K562 (cell line): ENCODE results near the gene CEACAM21.

Experiments used
- FOXK2 ChIP-seq, 2 experiments: fragments of 450-650 bp; IDR thresholded peaks in 1 of 2; conservative IDR thresholded peaks in 1 of 2; 2 replicates each; pipeline ENCODE4 v1.6.1; 2016; ENCODE audit warnings: low read depth in 2 of 2, mild to moderate bottlenecking in 1 of 2
- HNRNPUL1 ChIP-seq: fragments of 200-400 bp; formaldehyde crosslinking; IDR thresholded peaks from 2 replicates; pipeline ENCODE4 v1.6.1; 2017; ENCODE audit warnings: low read length
- IRF2 ChIP-seq: sonication (generic); formaldehyde crosslinking; IDR thresholded peaks from 2 replicates; pipeline ENCODE4 v1.8.1; 2022; ENCODE audit warnings: mild to moderate bottlenecking, missing genetic modification reagents
- KDM1A ChIP-seq, 2 experiments: fragments of 450-650 bp; IDR thresholded peaks; 2 replicates each; pipeline ENCODE4 v1.6.1; 2016; ENCODE audit warnings: mild to moderate bottlenecking in 2 of 2
- NFIC ChIP-seq: fragments of 450-650 bp; IDR thresholded peaks from 2 replicates; pipeline ENCODE4 v1.6.1; 2017; ENCODE audit warnings: mild to moderate bottlenecking, inconsistent platforms
- POU5F1 ChIP-seq: fragments of 150-350 bp; IDR thresholded peaks from 2 replicates; pipeline ENCODE4 v1.6.1; 2014; ENCODE audit warnings: borderline replicate concordance, low read length, low read depth, mild to moderate bottlenecking; ENCODE audit not compliant: partially characterized antibody
- RFX5 ChIP-seq: IDR thresholded peaks from 2 replicates; pipeline ENCODE4 v1.6.1; 2011; ENCODE audit warnings: low read depth, mild to moderate bottlenecking, improper control_type of control experiment, low read length
- TBP ChIP-seq: optimal IDR thresholded peaks from 2 replicates; pipeline ENCODE3; 2011; ENCODE audit warnings: low read depth, low read length, improper control_type of control experiment
- ZSCAN29 ChIP-seq: fragments of 450-650 bp; IDR thresholded peaks from 2 replicates; pipeline ENCODE4 v1.6.1; 2017

DNA sequence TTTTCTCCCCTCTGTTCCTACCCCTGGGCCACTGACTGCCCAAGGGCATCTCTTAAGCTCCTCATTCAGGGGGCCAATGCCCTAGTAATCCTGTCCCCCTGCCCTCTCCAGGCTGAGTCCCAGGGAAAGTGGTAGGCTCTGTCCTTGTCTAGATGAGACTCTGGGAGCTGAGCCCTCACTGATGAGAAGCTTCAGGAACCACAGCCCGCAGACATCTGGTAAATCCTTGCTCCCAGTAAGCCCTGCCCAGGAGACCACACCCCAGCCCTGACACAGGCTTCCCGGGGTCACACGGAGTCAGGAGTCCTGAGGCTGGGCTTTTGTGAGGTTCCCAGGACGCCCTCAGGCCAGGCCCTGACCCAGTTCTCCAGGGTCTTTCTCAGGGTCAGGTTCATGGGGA, 49.0 kb downstream of the CEACAM21 start:
- no peak for TF ChIP-seq TBP
- TF ChIP-seq IRF2, result no peak
- TF ChIP-seq HNRNPUL1, result no peak
- TF ChIP-seq POU5F1, result no peak
- TF ChIP-seq ZSCAN29, result no peak
- no peak for TF ChIP-seq NFIC
- TF ChIP-seq FOXK2 (conservative IDR thresholded peaks at IDR 0.05 in 1 of 2, IDR thresholded peaks at IDR 0.05 in 1 of 2; ENCODE audit: low read depth in 2 of 2), result no peak
- no peak for TF ChIP-seq KDM1A (IDR thresholded peaks at IDR 0.05)
- TF ChIP-seq RFX5, result no peak
